HCT116 (cell line): ENCODE data around the gene NIM1K. TPM values are rescaled to one million over a fixed set of nuclear protein-coding genes. Genes with fewer than 3 reads are reported as not detected.

Experiments
- ATAC-seq: fragments of 200-7000 bp; cut with Tn5 transposase; 2 replicates; pipeline ENCODE4 v1.9.1; 2020; ENCODE audit warnings: mild to moderate bottlenecking, moderate library complexity
- BruUV-seq: library from RNA; stranded (reverse); fragments of 400-500 nt; replicated peaks from 2 replicates; lab custom pipeline; 2021; lab: Mats Ljungman, UMichigan
- CTCF ChIA-PET: fragments of 300-600 bp; sonication (Branson Sonifier 250); formaldehyde crosslinking; loops from one replicate; lab custom pipeline; 2021; ENCODE audit warnings: antibody characterized with exemption; lab: Charles Lee
- POLR2A ChIA-PET: fragments of 300-600, 350-600 bp; sonication (Branson Sonifier 250); formaldehyde crosslinking; loops from one replicate; lab custom pipeline; 2021; ENCODE audit warnings: antibody characterized with exemption; lab: Charles Lee
- RAD21 ChIA-PET, 2 experiments: fragments of 300-600 bp; sonication (Branson Sonifier 250); formaldehyde crosslinking; loops; one replicate each; lab custom pipeline; 2023; ENCODE audit warnings: low total read pairs in 2 of 2; ENCODE audit not compliant: uncharacterized antibody in 2 of 2, unreplicated experiment in 2 of 2, low non-redundant PET in 1 of 2; lab: Charles Lee
- DNase-seq: peaks from one replicate; pipeline ENCODE4 v3.0.0-alpha.2; 2010; ENCODE audit warnings: low read depth, low spot score
- H2AFZ ChIP-seq: fragments of 200-600 bp; shearing (Covaris generic), sonication (generic); 2 replicates; pipeline ENCODE4 v1.6.1; 2017; ENCODE audit warnings: low read depth, mixed run types, mixed read lengths, antibody characterized with exemption, low read length; ENCODE audit not compliant: poor library complexity, severe bottlenecking
- H3K27ac ChIP-seq: 2 replicates; pipeline ENCODE4 v1.5.1; 2012; ENCODE audit warnings: low read depth, low read length
- H3K27me3 ChIP-seq: fragments of 200-600 bp; sonication (generic); 2 replicates; pipeline ENCODE4 v1.6.1; 2016; ENCODE audit warnings: mixed run types, low read length, mixed read lengths; ENCODE audit not compliant: insufficient read depth
- H3K36me3 ChIP-seq, 2 experiments: fragments of 200-500 bp in 1 of 2; fragments of 200-600 bp in 1 of 2; sonication (Bioruptor generic) in 1 of 2; sonication (generic) in 1 of 2; 2 replicates each; pipeline versions ENCODE4 v1.5.1 to v1.6.1; 2014 to 2016; ENCODE audit warnings: low read length in 2 of 2, inconsistent platforms in 1 of 2, mixed read lengths in 1 of 2, mixed run types in 1 of 2; ENCODE audit not compliant: insufficient read depth in 2 of 2, control insufficient read depth in 1 of 2
- H3K4me1 ChIP-seq, 2 experiments: fragments of 200-600 bp in 1 of 2; sonication (generic) in 1 of 2; 2 replicates each; pipeline versions ENCODE4 v1.5.1 to v1.6.1; 2012 to 2017; ENCODE audit warnings: low read length in 2 of 2, inconsistent platforms in 1 of 2, mild to moderate bottlenecking in 1 of 2, mixed read lengths in 1 of 2, mixed run types in 1 of 2, moderate library complexity in 1 of 2; ENCODE audit not compliant: insufficient read depth in 2 of 2, control insufficient read depth in 1 of 2
- H3K4me2 ChIP-seq: fragments of 200-600 bp; sonication (generic); 2 replicates; pipeline ENCODE4 v1.6.1; 2017; ENCODE audit warnings: mixed run types, low read length, mixed read lengths
- H3K4me3 ChIP-seq, 2 experiments: fragments of 200-600 bp in 1 of 2; sonication (generic) in 1 of 2; replicated peaks in 1 of 2; 2 replicates each; pipeline ENCODE4 v1.5.1; 2011 to 2016; ENCODE audit warnings: low read length in 2 of 2, control low read depth in 1 of 2, low read depth in 1 of 2, mild to moderate bottlenecking in 1 of 2, mixed read lengths in 1 of 2, mixed run types in 1 of 2
- H3K79me2 ChIP-seq: fragments of 200-600 bp; sonication (generic); 2 replicates; pipeline ENCODE4 v1.6.1; 2017; ENCODE audit warnings: mild to moderate bottlenecking, mixed run types, low read length, moderate library complexity, mixed read lengths; ENCODE audit not compliant: insufficient read depth
- H3K9ac ChIP-seq: fragments of 200-600 bp; sonication (generic); 2 replicates; pipeline ENCODE4 v1.6.1; 2016; ENCODE audit warnings: low read length, mixed read lengths
- H3K9me2 ChIP-seq: fragments of 200-600 bp; sonication (generic), shearing (Covaris generic); 2 replicates; pipeline ENCODE4 v1.6.1; 2017; ENCODE audit warnings: mixed run types, mild to moderate bottlenecking, moderate library complexity; ENCODE audit not compliant: insufficient read depth
- H3K9me3 ChIP-seq, 2 experiments: fragments of 200-500 bp in 1 of 2; fragments of 200-600 bp in 1 of 2; sonication (Bioruptor generic) in 1 of 2; sonication (generic) in 1 of 2; 2 replicates each; pipeline ENCODE4 v1.6.1; 2014 to 2017; ENCODE audit warnings: low read length in 2 of 2, mixed read lengths in 2 of 2, inconsistent platforms in 1 of 2, low read depth in 1 of 2, mild to moderate bottlenecking in 1 of 2, mixed run types in 1 of 2, moderate library complexity in 1 of 2; ENCODE audit not compliant: control insufficient read depth in 1 of 2, insufficient read depth in 1 of 2
- H4K20me1 ChIP-seq: fragments of 200-600 bp; sonication (generic), shearing (Covaris generic); 2 replicates; pipeline ENCODE4 v1.6.1; 2017; ENCODE audit warnings: mixed run types, mild to moderate bottlenecking, moderate library complexity; ENCODE audit not compliant: insufficient read depth
- CEBPB ChIP-seq: IDR thresholded peaks from 2 replicates; pipeline ENCODE4 v1.6.1; 2012; ENCODE audit warnings: low read depth
- EGR1 ChIP-seq: IDR thresholded peaks from 2 replicates; pipeline ENCODE4 v1.6.1; 2012; ENCODE audit warnings: low read depth
- EZH2 ChIP-seq: fragments of 200-600 bp; sonication (generic); IDR thresholded peaks from 2 replicates; pipeline ENCODE4 v1.6.1; 2017; ENCODE audit warnings: antibody characterized with exemption, mixed run types
- EZH2phosphoT487 ChIP-seq: fragments of 200-600 bp; IDR thresholded peaks from 2 replicates; pipeline ENCODE4 v1.6.1; 2018; ENCODE audit warnings: antibody characterized with exemption, borderline replicate concordance
- POLR2AphosphoS5 ChIP-seq: IDR thresholded peaks from 2 replicates; pipeline ENCODE4 v1.6.1; 2011; ENCODE audit warnings: mild to moderate bottlenecking, low read depth, low read length, moderate library complexity
- TCF7L2 ChIP-seq: IDR thresholded peaks from 2 replicates; pipeline ENCODE4 v1.7.0; 2011; ENCODE audit warnings: borderline replicate concordance, inconsistent platforms; ENCODE audit not compliant: insufficient read depth, insufficient read length; ENCODE audit errors: extremely low read depth
- ZFX ChIP-seq: fragments of 450-650 bp; IDR thresholded peaks from 2 replicates; pipeline ENCODE4 v1.6.1; 2017
- intact Hi-C: fragments of 100-400 bp; cut with micrococcal nuclease; formaldehyde crosslinking; loops from 2 replicates; pipeline ENCODE4 v1.10.0; 2022
- total RNA-seq: library from RNA; stranded (reverse); gene quantifications from one replicate; pipeline ENCODE4 v1.2.1, GENCODE V29; 2021; ENCODE audit not compliant: unreplicated experiment
- TF ChIP-seq, protein P1 (sequence below): IDR thresholded peaks from 2 replicates; pipeline ENCODE4 v1.6.1; 2011; ENCODE audit warnings: mild to moderate bottlenecking, low read length, moderate library complexity; ENCODE audit not compliant: insufficient replicate concordance; ENCODE audit errors: extremely low read depth

Gene NIM1K
- total RNA-seq, 1 experiment from 2014 or later, result 0.44 TPM

- TF ChIP-seq, protein P1, sequence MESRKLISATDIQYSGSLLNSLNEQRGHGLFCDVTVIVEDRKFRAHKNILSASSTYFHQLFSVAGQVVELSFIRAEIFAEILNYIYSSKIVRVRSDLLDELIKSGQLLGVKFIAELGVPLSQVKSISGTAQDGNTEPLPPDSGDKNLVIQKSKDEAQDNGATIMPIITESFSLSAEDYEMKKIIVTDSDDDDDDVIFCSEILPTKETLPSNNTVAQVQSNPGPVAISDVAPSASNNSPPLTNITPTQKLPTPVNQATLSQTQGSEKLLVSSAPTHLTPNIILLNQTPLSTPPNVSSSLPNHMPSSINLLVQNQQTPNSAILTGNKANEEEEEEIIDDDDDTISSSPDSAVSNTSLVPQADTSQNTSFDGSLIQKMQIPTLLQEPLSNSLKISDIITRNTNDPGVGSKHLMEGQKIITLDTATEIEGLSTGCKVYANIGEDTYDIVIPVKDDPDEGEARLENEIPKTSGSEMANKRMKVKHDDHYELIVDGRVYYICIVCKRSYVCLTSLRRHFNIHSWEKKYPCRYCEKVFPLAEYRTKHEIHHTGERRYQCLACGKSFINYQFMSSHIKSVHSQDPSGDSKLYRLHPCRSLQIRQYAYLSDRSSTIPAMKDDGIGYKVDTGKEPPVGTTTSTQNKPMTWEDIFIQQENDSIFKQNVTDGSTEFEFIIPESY, result no peak
- TF ChIP-seq EZH2, result no peak
- no peak for TF ChIP-seq POLR2AphosphoS5
- TF ChIP-seq ZFX, result no peak
- TF ChIP-seq TCF7L2, result no peak
These were observed 78.6 kb downstream of the NIM1K start (continued) for GRCh38 chr5:43270645-43271044.

DNA sequence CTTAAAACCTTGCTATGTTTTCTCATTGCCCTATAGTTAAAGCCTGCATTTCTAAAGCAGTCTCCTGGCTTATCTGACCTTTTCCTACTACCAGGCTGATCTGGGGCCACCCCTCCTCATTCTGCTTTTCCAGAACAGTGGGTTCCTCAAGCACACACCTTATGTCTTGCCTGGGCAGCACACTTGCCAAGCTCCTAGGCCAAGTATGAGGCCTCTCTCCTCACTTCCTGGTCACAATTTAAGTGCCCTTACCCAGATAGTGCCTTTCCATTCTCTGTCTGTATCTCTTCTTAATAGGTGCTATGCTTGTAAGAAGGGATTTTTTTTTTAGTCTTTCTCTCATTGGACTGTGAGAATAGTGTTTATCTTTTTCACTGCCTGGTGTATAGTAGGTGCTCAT, 81.5 kb downstream of the NIM1K start:
- no peak overlapping the region for H3K27ac ChIP-seq
- H3K79me2 ChIP-seq, result no peaks in the 10 kb centered on the region
- TF ChIP-seq TCF7L2, result no peak
- no peak for TF ChIP-seq CEBPB
- TF ChIP-seq EGR1, result no peak
- TF ChIP-seq EZH2phosphoT487, result no peak
- BruUV-seq, result no TSS peak
- ChIA-PET POLR2A (no interaction called here), CTCF (no interaction called here), RAD21 (no interaction called here)
- H2AFZ ChIP-seq, result no peak overlapping the region
- intact Hi-C loops, result no loop called here
- no peaks in the 10 kb centered on the region for H3K27me3 ChIP-seq
- H3K9ac ChIP-seq, result no peak overlapping the region
- no peaks in the 10 kb centered on the region for H3K4me1 ChIP-seq
- H3K36me3 ChIP-seq, result no peaks in the 10 kb centered on the region
- no peaks in the 10 kb centered on the region; the same call in 1 of the 2 replicates for H4K20me1 ChIP-seq
- no peak overlapping the region for H3K4me3 ChIP-seq
- ATAC-seq (no peak), DNase-seq (no peak)
- no peak overlapping the region for H3K4me2 ChIP-seq
- H3K9me2 ChIP-seq, result no peaks in the 10 kb centered on the region
- no peaks in the 10 kb centered on the region for H3K9me3 ChIP-seq
